Gastroesophageal sphincter (tissue), 3 donors: ENCODE data around the gene SPTBN5.

Experiments
- POLR2A ChIP-seq, 2 donors: fragments of 450-650 bp; IDR thresholded peaks; one replicate each; pipeline ENCODE4 v1.6.1; 2017; ENCODE audit warnings: antibody characterized with exemption in 2 of 2, mild to moderate bottlenecking in 2 of 2, moderate library complexity in 1 of 2
- TF ChIP-seq, protein P1 (sequence below), 4 experiments: fragments of 200-600 bp in 2 of 4; fragments of 450-650 bp in 2 of 4; sonication (generic) in 1 of 4; IDR thresholded peaks; one replicate each; pipeline ENCODE4 v1.5.1; 2017 to 2019; ENCODE audit warnings: antibody characterized with exemption in 4 of 4, mild to moderate bottlenecking in 2 of 4, moderate library complexity in 2 of 4

DNA sequence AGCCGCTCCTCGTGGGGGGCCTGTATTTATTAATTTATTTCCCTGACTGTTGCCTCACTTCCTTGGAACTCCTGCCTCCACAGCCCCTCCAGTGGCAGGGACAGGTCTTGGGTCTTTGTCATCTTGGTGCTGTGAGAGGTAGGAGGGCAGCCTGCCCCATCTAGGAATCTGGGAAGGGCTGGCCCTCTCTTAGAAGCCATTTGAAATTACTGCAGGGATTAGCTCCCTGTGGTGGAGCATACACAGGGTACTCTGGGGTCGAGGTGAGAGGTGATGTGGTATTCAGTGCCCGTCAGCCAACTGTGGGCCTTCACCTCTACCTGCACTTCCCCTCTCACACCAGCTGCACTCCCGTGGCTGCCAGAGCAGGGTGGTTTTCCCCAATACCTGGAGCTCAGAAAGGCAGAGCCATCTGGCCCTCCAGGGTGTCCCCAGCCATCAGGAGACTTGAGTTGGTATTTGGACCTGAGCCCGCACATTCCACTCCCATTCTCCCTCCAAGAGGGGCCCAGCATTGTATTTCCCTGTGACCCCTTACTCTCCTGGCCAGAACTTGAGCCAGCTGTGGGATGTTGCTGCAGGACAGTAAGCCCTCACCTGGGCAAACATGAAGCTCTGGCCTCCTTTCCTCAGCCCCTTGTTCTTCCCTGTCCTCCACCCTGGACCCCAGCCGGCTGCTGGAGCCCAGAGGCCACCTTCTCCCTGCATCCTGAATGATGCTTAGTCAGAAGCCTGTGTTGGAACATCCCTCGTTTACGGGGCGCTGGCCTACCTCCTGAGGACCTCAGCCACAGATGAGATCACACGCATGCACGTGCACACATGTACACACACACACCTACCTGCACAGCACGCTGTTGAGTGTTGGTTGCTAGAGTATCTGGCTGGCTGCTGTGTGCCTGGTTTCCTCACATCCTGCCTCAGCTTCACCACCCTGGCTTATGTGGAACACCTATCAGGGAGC is 68.0 kb downstream of the SPTBN5 start:
- TF ChIP-seq, protein P1, sequence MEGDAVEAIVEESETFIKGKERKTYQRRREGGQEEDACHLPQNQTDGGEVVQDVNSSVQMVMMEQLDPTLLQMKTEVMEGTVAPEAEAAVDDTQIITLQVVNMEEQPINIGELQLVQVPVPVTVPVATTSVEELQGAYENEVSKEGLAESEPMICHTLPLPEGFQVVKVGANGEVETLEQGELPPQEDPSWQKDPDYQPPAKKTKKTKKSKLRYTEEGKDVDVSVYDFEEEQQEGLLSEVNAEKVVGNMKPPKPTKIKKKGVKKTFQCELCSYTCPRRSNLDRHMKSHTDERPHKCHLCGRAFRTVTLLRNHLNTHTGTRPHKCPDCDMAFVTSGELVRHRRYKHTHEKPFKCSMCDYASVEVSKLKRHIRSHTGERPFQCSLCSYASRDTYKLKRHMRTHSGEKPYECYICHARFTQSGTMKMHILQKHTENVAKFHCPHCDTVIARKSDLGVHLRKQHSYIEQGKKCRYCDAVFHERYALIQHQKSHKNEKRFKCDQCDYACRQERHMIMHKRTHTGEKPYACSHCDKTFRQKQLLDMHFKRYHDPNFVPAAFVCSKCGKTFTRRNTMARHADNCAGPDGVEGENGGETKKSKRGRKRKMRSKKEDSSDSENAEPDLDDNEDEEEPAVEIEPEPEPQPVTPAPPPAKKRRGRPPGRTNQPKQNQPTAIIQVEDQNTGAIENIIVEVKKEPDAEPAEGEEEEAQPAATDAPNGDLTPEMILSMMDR (IDR thresholded peaks at IDR 0.05) = no peak
- no peak for TF ChIP-seq POLR2A (IDR thresholded peaks at IDR 0.05)
